ENCODE data around the gene TEF. TPM values are rescaled to one million over a fixed set of nuclear protein-coding genes. Genes with fewer than 3 reads are reported as not detected.

Gene TEF
- total RNA-seq, 4 donors from 2014 or later = 26.1 to 50.7 (median 37.0) TPM

DNA sequence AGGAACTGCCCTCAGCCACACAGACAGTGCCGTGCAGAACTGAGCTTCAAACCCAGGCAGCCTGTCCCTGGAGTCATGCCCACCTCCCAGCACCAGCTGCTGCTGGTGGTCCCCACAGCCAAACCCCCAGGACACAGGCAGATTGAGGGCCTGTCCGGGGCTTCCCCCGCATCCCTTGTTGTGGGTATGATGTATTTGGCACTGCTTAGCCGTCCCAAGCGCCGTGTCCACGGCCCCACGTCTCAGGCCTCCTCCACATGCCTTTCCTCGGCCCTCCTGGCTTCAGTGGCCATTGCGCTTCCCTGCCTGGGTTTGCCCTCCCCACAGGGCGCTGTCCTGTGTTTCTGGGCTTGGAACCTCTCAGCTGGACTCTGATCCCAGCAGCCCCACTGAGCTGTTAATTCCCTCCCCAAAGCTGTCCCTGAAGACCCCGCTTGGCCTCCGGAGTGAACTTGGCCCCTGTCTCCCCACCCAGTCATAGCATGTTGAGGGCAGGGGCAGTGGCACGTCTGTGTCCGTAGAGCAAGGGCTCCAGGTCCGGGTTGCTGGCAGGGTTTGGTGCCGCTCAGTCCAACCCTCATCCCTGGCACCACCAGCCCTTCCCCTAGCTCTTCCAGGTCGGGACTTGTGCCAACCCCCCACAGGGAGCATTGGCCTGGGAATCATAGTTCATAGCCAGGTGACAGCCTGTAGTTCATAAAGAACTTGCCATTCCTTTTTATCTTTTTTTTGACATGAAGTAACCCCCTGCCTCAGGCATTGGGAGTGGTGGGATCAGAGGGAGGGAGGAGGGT lies 34.5 kb upstream of the TEF start:
- Histone ChIP-seq H3K9me3 (no peaks in the 10 kb centered on the region), H3K27ac (no peak overlapping the region), H3K4me3 (no peak overlapping the region), H3K4me1 (peaks cover 0 to 4% (median 0%) of the 10 kb centered on the region in 3 donors), H3K36me3 (peaks cover 0 to 100% of the 10 kb centered on the region in 2 donors), H3K27me3 (no peaks in the 10 kb centered on the region)
- no peak for ATAC-seq
- WGBS, 2 donors (ENCODE audit: low coverage in 1 of 2) = 88 to 93% methylated on average over 3 to 11 of the region's 18 CpGs
- TF ChIP-seq CTCF (IDR thresholded peaks at IDR 0.05) = no peak
- TF ChIP-seq POLR2A (IDR thresholded peaks at IDR 0.05) = no peak
- TF ChIP-seq EP300 (IDR thresholded peaks at IDR 0.05) = no peak
- TF ChIP-seq POLR2AphosphoS5 (IDR thresholded peaks at IDR 0.05) = no peak

DNA sequence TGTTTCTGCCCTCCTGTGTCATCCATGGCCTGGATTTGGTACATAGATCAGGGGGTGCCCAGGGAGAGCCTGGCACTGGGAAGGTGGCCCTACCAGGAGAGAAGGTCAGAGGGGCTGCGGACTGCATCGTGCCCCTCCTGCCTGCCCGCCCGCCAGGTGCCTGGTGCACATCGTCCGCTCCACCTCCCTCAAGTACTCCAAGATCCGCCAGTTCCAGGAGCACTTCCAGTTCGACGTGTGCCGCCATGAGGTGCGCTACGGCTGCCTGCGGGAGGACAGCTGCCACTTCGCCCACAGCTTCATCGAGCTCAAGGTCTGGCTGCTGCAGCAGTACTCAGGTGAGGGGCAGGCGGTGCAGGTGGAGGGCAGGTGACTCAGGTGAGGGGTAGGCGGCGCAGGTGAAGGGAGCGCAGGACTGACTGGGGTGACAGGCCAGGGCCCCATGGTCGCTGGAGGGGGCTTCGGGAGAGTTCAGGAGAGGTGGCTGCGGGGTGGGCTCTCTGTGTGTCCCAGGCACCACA lies 32.7 kb upstream of the TEF start:
- ATAC-seq = no peak

GRCh38 chr22:41350087-41350486 lies 31.7 kb upstream of the TEF start:
- Histone ChIP-seq H3K36me3 (peaks cover 0 to 100% of the 10 kb centered on the region in 2 donors), H3K4me1 (peaks cover 0 to 4% (median 0%) of the 10 kb centered on the region in 3 donors), H3K27ac (no peak overlapping the region), H3K9me3 (no peaks in the 10 kb centered on the region), H3K27me3 (no peaks in the 10 kb centered on the region), H3K4me3 (no peak overlapping the region)
- no peak for ATAC-seq
- 79 to 90% methylated on average over 2 to 4 of the region's 4 CpGs for WGBS, 2 donors (ENCODE audit: low coverage in 1 of 2)
- TF ChIP-seq CTCF (IDR thresholded peaks at IDR 0.05) (no peak), POLR2AphosphoS5 (IDR thresholded peaks at IDR 0.05) (no peak), POLR2A (IDR thresholded peaks at IDR 0.05) (no peak), EP300 (IDR thresholded peaks at IDR 0.05) (no peak)

More for the DNA sequence above, 32.7 kb upstream of the TEF start:
- no peak overlapping the region for H3K4me3 ChIP-seq
- H3K36me3 ChIP-seq = peaks cover 0 to 100% of the 10 kb centered on the region in 2 donors
- H3K4me1 ChIP-seq = peaks cover 0 to 4% (median 0%) of the 10 kb centered on the region in 3 donors
- no peak overlapping the region for H3K27ac ChIP-seq
- H3K27me3 ChIP-seq = no peaks in the 10 kb centered on the region
- TF ChIP-seq POLR2A (IDR thresholded peaks at IDR 0.05) (no peak), EP300 (IDR thresholded peaks at IDR 0.05) (no peak), CTCF (IDR thresholded peaks at IDR 0.05) (no peak), POLR2AphosphoS5 (IDR thresholded peaks at IDR 0.05) (no peak)
- 96% methylated on average over 5 of the region's 22 CpGs; no CpG with 5 or more reads in 1 of the 2 donors for WGBS, 2 donors (ENCODE audit: low coverage in 1 of 2)
- H3K9me3 ChIP-seq = no peaks in the 10 kb centered on the region

GRCh38 chr22:41351011-41351410 lies 30.7 kb upstream of the TEF start:
- Histone ChIP-seq H3K36me3 (peaks cover 0 to 100% of the 10 kb centered on the region in 2 donors), H3K27ac (no peak overlapping the region)
- no peak for ATAC-seq

More at GRCh38 chr22:41351011-41351410, 30.7 kb upstream of the TEF start:
- WGBS, 2 donors (ENCODE audit: low coverage in 1 of 2) = 67% methylated on average over 2 of the region's 5 CpGs; no CpG with 5 or more reads in 1 of the 2 donors
- no peaks in the 10 kb centered on the region for H3K9me3 ChIP-seq
- TF ChIP-seq POLR2AphosphoS5 (IDR thresholded peaks at IDR 0.05) (no peak), POLR2A (IDR thresholded peaks at IDR 0.05) (no peak), CTCF (IDR thresholded peaks at IDR 0.05) (no peak), EP300 (IDR thresholded peaks at IDR 0.05) (no peak)
- no peaks in the 10 kb centered on the region for H3K27me3 ChIP-seq
- H3K4me1 ChIP-seq = peaks cover 0 to 4% (median 0%) of the 10 kb centered on the region in 3 donors
- H3K4me3 ChIP-seq = no peak overlapping the region
